Gastroesophageal sphincter (tissue), 4 donors: ENCODE measurements around the gene FGFR4. TPM values are rescaled to one million over a fixed set of nuclear protein-coding genes. Genes with fewer than 3 reads are reported as not detected.

Experiments
- ATAC-seq: fragments of 150-250 bp; one replicate; pipeline ENCODE4 v1.9.1; 2016; ENCODE audit warnings: mild to moderate bottlenecking, moderate library complexity
- H3K27ac ChIP-seq, 4 donors: fragments of 200-600 bp; sonication (generic) in 3 of 4; 1 replicate in 3 of 4; 2 replicates in 1 of 4; pipeline ENCODE4 v1.5.1; 2016 to 2019
- H3K27me3 ChIP-seq: fragments of 200-600 bp; sonication (generic); one replicate; pipeline ENCODE4 v1.5.1; 2019
- H3K36me3 ChIP-seq, 2 donors: fragments of 200-600 bp; sonication (generic); one replicate each; pipeline ENCODE4 v1.5.1; 2019; ENCODE audit warnings: control low read depth in 1 of 2
- H3K4me1 ChIP-seq, 3 donors: fragments of 200-600 bp; sonication (generic); 1 replicate in 2 of 3; 2 replicates in 1 of 3; pipeline ENCODE4 v1.5.1; 2016 to 2019; ENCODE audit warnings: control low read depth in 2 of 3
- H3K4me3 ChIP-seq, 2 donors: fragments of 200-600 bp; sonication (generic); one replicate each; pipeline ENCODE4 v1.5.1; 2019; ENCODE audit warnings: mild to moderate bottlenecking in 1 of 2, moderate library complexity in 1 of 2
- H3K9me3 ChIP-seq, 3 donors: fragments of 200-600 bp; sonication (generic); one replicate each; pipeline ENCODE4 v1.5.1; 2017 to 2019; ENCODE audit warnings: control low read depth in 2 of 3
- EP300 ChIP-seq: sonication (generic); formaldehyde crosslinking; IDR thresholded peaks from one replicate; pipeline ENCODE4 v1.6.1; 2017; ENCODE audit warnings: antibody characterized with exemption, mild to moderate bottlenecking
- POLR2A ChIP-seq, 2 donors: fragments of 450-650 bp; IDR thresholded peaks; one replicate each; pipeline ENCODE4 v1.6.1; 2017; ENCODE audit warnings: antibody characterized with exemption in 2 of 2, mild to moderate bottlenecking in 2 of 2, moderate library complexity in 1 of 2
- POLR2AphosphoS5 ChIP-seq: sonication (generic); formaldehyde crosslinking; IDR thresholded peaks from one replicate; pipeline ENCODE4 v1.6.1; 2017; ENCODE audit warnings: antibody characterized with exemption
- WGBS, 2 donors: methylation state at CpG; one replicate each; pipeline ENCODE4 v1.1.5; 2018; ENCODE audit warnings: low coverage in 1 of 2; 5-methylcytosine and 5-hydroxymethylcytosine counted together
- total RNA-seq, 4 donors: library from RNA; depleted of rRNA; stranded (reverse); fragments of >200 nt; gene quantifications; one replicate each; pipeline ENCODE4 v1.1.0, GENCODE V29; 2016
- TF ChIP-seq, protein P1 (sequence below), 4 experiments: fragments of 200-600 bp in 2 of 4; fragments of 450-650 bp in 2 of 4; sonication (generic) in 1 of 4; IDR thresholded peaks; one replicate each; pipeline ENCODE4 v1.5.1; 2017 to 2019; ENCODE audit warnings: antibody characterized with exemption in 4 of 4, mild to moderate bottlenecking in 2 of 4, moderate library complexity in 2 of 4

The FGFR4 gene
- total RNA-seq, 4 donors from 2014 or later, result 3.0 to 7.4 (median 6.6) TPM

DNA sequence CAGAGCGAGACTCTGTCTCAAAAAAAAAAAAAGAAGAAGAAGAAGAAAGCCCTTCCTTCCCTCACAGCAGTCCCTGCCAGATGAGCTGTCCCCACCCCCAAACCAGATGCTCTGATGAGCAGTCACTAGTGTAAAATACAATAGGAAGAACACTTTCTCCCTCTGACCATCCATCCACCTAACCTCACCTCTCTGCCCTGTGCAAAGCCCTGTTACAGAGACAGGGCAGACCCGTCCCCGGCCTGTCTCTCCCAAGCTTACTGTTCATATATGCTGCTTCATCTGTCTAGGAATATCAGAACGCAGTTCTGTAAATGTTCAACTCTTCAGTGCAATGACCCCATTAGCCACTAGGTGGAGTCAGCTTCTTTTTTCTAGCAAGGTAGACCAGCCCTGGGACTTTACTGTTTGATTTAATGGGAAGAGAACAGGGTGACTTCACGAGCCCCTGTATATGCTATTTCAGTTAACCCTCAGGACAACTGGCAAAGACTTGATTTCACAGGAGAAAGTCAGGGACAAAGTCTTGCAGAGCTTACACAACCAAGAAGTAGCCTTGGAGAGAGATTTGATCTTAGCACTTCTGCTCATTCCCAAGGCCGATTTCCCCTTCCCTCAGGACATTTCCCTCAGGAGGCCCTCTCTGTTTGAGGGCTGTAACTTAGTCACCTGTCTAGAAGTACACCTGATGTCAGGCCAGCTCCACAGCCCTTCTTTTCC, 14.9 kb upstream of the FGFR4 start:
- WGBS, 2 donors, result 17 to 25% methylated on average over 4 to 6 of the region's 6 CpGs
- Histone ChIP-seq H3K4me3 (no peak overlapping the region), H3K9me3 (no peaks in the 10 kb centered on the region), H3K4me1 (peaks cover 0 to 7% (median 0%) of the 10 kb centered on the region in 3 donors), H3K27me3 (no peaks in the 10 kb centered on the region), H3K36me3 (peaks cover 0 to 54% of the 10 kb centered on the region in 2 donors), H3K27ac (no peak overlapping the region)
- peak; percentile 72 for ATAC-seq
- no peak for TF ChIP-seq EP300
- TF ChIP-seq POLR2A (IDR thresholded peaks at IDR 0.05), result no peak
- TF ChIP-seq, protein P1, sequence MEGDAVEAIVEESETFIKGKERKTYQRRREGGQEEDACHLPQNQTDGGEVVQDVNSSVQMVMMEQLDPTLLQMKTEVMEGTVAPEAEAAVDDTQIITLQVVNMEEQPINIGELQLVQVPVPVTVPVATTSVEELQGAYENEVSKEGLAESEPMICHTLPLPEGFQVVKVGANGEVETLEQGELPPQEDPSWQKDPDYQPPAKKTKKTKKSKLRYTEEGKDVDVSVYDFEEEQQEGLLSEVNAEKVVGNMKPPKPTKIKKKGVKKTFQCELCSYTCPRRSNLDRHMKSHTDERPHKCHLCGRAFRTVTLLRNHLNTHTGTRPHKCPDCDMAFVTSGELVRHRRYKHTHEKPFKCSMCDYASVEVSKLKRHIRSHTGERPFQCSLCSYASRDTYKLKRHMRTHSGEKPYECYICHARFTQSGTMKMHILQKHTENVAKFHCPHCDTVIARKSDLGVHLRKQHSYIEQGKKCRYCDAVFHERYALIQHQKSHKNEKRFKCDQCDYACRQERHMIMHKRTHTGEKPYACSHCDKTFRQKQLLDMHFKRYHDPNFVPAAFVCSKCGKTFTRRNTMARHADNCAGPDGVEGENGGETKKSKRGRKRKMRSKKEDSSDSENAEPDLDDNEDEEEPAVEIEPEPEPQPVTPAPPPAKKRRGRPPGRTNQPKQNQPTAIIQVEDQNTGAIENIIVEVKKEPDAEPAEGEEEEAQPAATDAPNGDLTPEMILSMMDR (IDR thresholded peaks at IDR 0.05), result peak in 3 of 4 experiments; percentile 81 to 87 (median 86)

DNA sequence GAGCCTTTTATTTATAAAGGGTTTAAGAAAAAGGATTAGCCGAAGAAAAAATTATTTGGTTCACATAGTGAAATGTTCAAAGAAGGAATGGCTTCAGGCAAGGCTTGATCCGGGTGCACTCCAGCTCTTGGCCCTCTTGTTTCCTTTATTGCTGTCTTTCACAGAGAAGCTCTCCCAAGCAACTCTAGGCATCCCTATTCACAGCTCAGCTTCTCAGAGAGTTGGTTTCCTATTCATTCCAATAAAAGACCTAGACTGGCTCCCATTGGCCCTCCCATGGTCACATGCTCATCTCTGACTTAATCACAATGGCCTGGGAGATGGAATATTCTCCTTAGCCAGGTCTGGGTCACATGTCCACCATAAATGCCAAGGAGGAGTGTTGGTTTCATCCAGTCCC, 9.4 kb upstream of the FGFR4 start:
- Histone ChIP-seq H3K27me3 (peaks cover 5% of the 10 kb centered on the region), H3K27ac (no peak overlapping the region), H3K36me3 (peaks cover 0 to 19% of the 10 kb centered on the region in 2 donors), H3K4me3 (no peak overlapping the region), H3K9me3 (no peaks in the 10 kb centered on the region), H3K4me1 (no peaks in the 10 kb centered on the region)
- 91 to 92% methylated on average over 2 of the region's 2 CpGs for WGBS, 2 donors
- ATAC-seq, result no peak
- TF ChIP-seq POLR2A (IDR thresholded peaks at IDR 0.05), result no peak
- no peak for TF ChIP-seq POLR2AphosphoS5
- TF ChIP-seq, protein P1 (IDR thresholded peaks at IDR 0.05), result no peak
- no peak for TF ChIP-seq EP300

DNA sequence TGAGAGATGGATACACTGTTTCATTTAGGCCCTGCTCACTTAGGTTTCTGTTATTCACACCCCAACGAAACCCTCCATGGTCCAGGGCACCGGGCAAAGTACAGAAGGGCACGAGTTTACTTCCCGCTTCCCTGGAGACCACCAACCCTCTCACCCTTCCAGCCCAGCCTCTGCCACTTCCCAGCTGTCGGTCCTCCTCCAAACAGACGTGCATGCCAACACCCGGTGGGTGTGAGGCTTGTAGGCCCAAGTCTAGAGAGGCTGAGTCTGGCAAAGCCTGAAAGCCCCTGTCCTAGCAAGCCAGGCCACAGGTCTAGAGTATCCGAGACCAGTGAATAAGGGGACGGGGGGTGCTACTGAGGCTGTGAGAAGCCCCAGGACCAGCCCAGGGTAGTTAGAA, 7.1 kb upstream of the FGFR4 start:
- H3K4me3 ChIP-seq, result no peak overlapping the region
- no peaks in the 10 kb centered on the region for H3K4me1 ChIP-seq
- H3K36me3 ChIP-seq, result peaks cover 0 to 5% of the 10 kb centered on the region in 2 donors
- no peak for ATAC-seq
- peaks cover 24% of the 10 kb centered on the region for H3K27me3 ChIP-seq
- H3K27ac ChIP-seq, result no peak overlapping the region
- TF ChIP-seq POLR2AphosphoS5 (no peak), EP300 (no peak), POLR2A (IDR thresholded peaks at IDR 0.05) (no peak)
- TF ChIP-seq, protein P1 (IDR thresholded peaks at IDR 0.05), result no peak
- WGBS, 2 donors, result 70 to 76% methylated on average over 2 to 3 of the region's 9 CpGs
- no peaks in the 10 kb centered on the region for H3K9me3 ChIP-seq

DNA sequence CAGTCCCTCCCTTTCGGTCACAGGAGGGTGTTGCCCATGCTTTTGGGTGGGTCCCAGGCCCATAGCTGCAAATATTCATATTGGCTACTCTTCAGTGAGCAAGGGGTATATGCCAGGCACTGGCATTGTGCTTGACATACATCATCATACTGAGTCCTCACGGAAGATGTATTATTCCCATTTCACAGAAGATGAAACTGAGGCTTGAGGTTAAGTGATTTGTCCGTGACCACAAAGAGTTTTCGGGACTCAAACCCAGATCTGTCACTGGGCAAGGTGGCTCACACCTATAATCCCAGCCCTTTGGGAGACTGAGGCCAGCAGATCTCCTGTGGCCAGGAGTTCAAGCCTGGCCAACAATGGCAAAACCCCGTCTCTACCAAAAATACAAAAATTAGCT, 6.5 kb upstream of the FGFR4 start:
- no peak for TF ChIP-seq EP300
- TF ChIP-seq POLR2AphosphoS5, result no peak
- TF ChIP-seq, protein P1 (IDR thresholded peaks at IDR 0.05), result no peak
- TF ChIP-seq POLR2A (IDR thresholded peaks at IDR 0.05), result no peak
- H3K27me3 ChIP-seq, result peaks cover 31% of the 10 kb centered on the region
- H3K27ac ChIP-seq, result no peak overlapping the region
- peaks cover 0 to 5% of the 10 kb centered on the region in 2 donors for H3K36me3 ChIP-seq
- no peaks in the 10 kb centered on the region for H3K9me3 ChIP-seq
- H3K4me3 ChIP-seq, result no peak overlapping the region
- no peaks in the 10 kb centered on the region for H3K4me1 ChIP-seq
- WGBS, 2 donors, result 72 to 100% methylated on average over 1 to 3 of the region's 5 CpGs
- no peak for ATAC-seq

DNA sequence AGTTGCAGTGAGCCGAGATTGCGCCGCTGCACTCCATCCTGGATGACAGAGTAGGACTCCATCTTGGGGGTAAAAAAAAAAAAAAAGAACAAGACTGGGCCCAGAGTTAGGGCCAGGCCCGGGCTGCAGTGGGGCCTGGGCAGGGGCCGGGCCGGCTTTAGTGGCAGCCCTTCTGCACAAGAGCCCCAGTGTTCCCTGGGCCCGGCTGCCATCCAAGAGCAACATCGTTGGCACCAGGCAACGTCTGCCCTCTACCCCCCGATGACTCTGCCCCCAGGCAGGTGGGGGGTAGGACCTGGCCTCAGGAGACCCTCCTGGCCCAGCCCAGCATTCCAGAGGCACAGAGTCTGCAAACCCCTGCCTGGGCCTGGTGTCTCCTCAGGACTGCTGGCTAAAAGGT, 4.9 kb upstream of the FGFR4 start:
- WGBS, 2 donors, result 80% methylated on average over 4 of the region's 10 CpGs; no CpG with 5 or more reads in 1 of the 2 donors
- H3K27me3 ChIP-seq, result peaks cover 40% of the 10 kb centered on the region
- no peak for ATAC-seq
- H3K36me3 ChIP-seq, result no peaks in the 10 kb centered on the region
- H3K27ac ChIP-seq, result no peak overlapping the region
- H3K9me3 ChIP-seq, result no peaks in the 10 kb centered on the region
- H3K4me3 ChIP-seq, result no peak overlapping the region
- TF ChIP-seq POLR2AphosphoS5 (no peak), POLR2A (IDR thresholded peaks at IDR 0.05) (no peak), EP300 (no peak)
- TF ChIP-seq, protein P1 (IDR thresholded peaks at IDR 0.05), result no peak
- H3K4me1 ChIP-seq, result peaks cover 0 to 8% (median 0%) of the 10 kb centered on the region in 3 donors
